NCI-H82 (cell line): ENCODE measurements around the gene ERO1B.
A peak's percentile ranks its signal among the peaks of the same experiment; 100 is the strongest.
"Not testable (repeated sequence)": the region's sequence is repeated elsewhere in the genome, so short reads cannot be mapped to it uniquely, and the experiment has no call there.

ENCODE experiments used
- DNase-seq: peaks from one replicate; lab custom pipeline; 2025; lab: John Stamatoyannopoulos, UW

ERO1B gene

GRCh38 chr1:236281654-236282424 is at the start of gene ERO1B:
Gene ERO1B (minus strand): TSS chr1:236281958. CDS start chr1:236281783, 175 bp downstream.
- peak; percentile 99 for DNase-seq

- DNase-seq, result not testable (repeated sequence)
These were observed 49.7 kb upstream of the ERO1B start for GRCh38 chr1:236331412-236331811.

GRCh38 chr1:236326432-236326831 is 44.7 kb upstream of the ERO1B start:
- no peak for DNase-seq

GRCh38 chr1:236325567-236325966 is 43.8 kb upstream of the ERO1B start:
- no peak for DNase-seq

- no peak for DNase-seq
These were observed 42.2 kb upstream of the ERO1B start for GRCh38 chr1:236323819-236324411.

- no peak for DNase-seq
These were observed 41.0 kb upstream of the ERO1B start for GRCh38 chr1:236322566-236323409.

GRCh38 chr1:236321101-236321500 is 39.3 kb upstream of the ERO1B start:
- no peak for DNase-seq

- no peak for DNase-seq
These were observed 38.9 kb upstream of the ERO1B start for GRCh38 chr1:236320671-236321070.

GRCh38 chr1:236320214-236320613 is 38.5 kb upstream of the ERO1B start:
- DNase-seq, result no peak

- no peak for DNase-seq
These were observed 34.7 kb upstream of the ERO1B start for GRCh38 chr1:236316437-236316836.

- no peak for DNase-seq
These were observed 33.8 kb upstream of the ERO1B start for GRCh38 chr1:236315518-236315917.

GRCh38 chr1:236315092-236315491 is 33.3 kb upstream of the ERO1B start:
- no peak for DNase-seq

- not testable (repeated sequence) for DNase-seq
These were observed 32.3 kb upstream of the ERO1B start for GRCh38 chr1:236314050-236314449.

GRCh38 chr1:236313427-236313826 is 31.7 kb upstream of the ERO1B start:
- no peak for DNase-seq

- peak; percentile 39 for DNase-seq
These were observed 29.3 kb upstream of the ERO1B start for GRCh38 chr1:236311040-236311439.

- DNase-seq, result no peak
These were observed 27.1 kb upstream of the ERO1B start for GRCh38 chr1:236308827-236309226.

- peak; percentile 49 for DNase-seq
These were observed 25.7 kb upstream of the ERO1B start for GRCh38 chr1:236307435-236307834.

GRCh38 chr1:236304682-236305081 is 22.9 kb upstream of the ERO1B start:
- DNase-seq, result no peak

GRCh38 chr1:236303675-236304074 is 21.9 kb upstream of the ERO1B start:
- DNase-seq, result peak; percentile 20

GRCh38 chr1:236302941-236303340 is 21.2 kb upstream of the ERO1B start:
- DNase-seq, result no peak

GRCh38 chr1:236301958-236302335 is 20.2 kb upstream of the ERO1B start:
- no peak for DNase-seq

GRCh38 chr1:236301080-236301957 is 19.6 kb upstream of the ERO1B start:
- no peak for DNase-seq
